Astrocyte of the cerebellum (primary cell): ENCODE data around the gene TDRD15.
"Not testable (repeated sequence)": the region's sequence is repeated elsewhere in the genome, so short reads cannot be mapped to it uniquely, and the experiment has no call there.

Experiments
- DNase-seq: peaks from one replicate; pipeline ENCODE4 v3.0.0-alpha.2; 2011; ENCODE audit warnings: low read depth
- H3K4me3 ChIP-seq: 2 replicates; pipeline ENCODE4 v1.5.1; 2011; ENCODE audit warnings: mild to moderate bottlenecking, low read depth, low read length, moderate library complexity
- in situ Hi-C: cut with HindIII; loops from 2 replicates; pipeline ENCODE4 v1.10.0; 2017; ENCODE audit warnings: low sequenced_read_pairs
- TF ChIP-seq, protein P1 (sequence below): IDR thresholded peaks from 2 replicates; pipeline ENCODE4 v1.5.1; 2012; ENCODE audit warnings: low read length, low read depth, moderate library complexity, mild to moderate bottlenecking; ENCODE audit errors: missing control alignments

The TDRD15 gene

GRCh38 chr2:21135585-21135984 lies 11.8 kb downstream of the TDRD15 start:
- in situ Hi-C loops: no loop called here
- DNase-seq: no peak
- TF ChIP-seq, protein P1, sequence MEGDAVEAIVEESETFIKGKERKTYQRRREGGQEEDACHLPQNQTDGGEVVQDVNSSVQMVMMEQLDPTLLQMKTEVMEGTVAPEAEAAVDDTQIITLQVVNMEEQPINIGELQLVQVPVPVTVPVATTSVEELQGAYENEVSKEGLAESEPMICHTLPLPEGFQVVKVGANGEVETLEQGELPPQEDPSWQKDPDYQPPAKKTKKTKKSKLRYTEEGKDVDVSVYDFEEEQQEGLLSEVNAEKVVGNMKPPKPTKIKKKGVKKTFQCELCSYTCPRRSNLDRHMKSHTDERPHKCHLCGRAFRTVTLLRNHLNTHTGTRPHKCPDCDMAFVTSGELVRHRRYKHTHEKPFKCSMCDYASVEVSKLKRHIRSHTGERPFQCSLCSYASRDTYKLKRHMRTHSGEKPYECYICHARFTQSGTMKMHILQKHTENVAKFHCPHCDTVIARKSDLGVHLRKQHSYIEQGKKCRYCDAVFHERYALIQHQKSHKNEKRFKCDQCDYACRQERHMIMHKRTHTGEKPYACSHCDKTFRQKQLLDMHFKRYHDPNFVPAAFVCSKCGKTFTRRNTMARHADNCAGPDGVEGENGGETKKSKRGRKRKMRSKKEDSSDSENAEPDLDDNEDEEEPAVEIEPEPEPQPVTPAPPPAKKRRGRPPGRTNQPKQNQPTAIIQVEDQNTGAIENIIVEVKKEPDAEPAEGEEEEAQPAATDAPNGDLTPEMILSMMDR: no peak

DNA sequence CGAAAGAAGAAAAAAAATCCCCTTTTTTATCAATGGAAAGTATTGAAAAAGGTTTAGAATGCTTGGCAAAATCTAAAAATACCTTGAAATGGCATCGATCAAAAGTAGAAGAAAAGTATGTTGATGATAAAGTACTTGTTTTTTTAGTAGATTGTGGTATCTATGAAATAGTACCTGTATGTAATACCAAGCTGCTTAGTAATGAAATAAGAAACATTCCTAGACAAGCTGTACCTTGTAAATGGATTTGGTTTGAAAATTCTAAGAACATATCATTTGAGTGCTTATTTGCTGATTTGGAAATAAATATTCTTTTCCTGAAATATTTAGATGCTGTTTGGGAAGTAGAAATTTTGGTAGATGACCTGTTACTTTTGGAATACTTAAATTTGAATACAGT lies 18.4 kb downstream of the TDRD15 start:
- no peak for DNase-seq
- TF ChIP-seq, protein P1: no peak
- H3K4me3 ChIP-seq: no peak overlapping the region
- in situ Hi-C loops: no loop called here

More at GRCh38 chr2:21135585-21135984, 11.8 kb downstream of the TDRD15 start:
- no peak overlapping the region for H3K4me3 ChIP-seq

GRCh38 chr2:21146638-21147037 lies 22.9 kb downstream of the TDRD15 start:
- in situ Hi-C loops: no loop called here
- DNase-seq: no peak

DNA sequence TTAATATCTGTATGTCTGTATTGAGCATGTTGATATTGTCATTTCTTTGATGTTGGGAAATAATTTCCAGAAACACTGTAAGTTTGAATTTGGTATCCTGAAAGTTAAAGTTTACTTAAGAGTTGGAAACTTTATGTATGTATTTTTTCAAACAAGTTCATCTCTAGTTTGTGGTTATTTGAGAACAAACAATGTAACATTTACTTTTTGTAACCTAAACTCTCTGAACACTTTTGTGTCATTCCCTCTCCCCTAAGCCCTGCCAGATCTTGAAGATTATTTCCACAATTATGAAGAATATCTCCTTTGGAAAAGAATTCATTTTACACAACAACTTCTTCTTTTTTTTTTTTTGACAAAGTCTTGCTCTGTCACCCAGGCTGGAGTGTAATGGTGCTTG lies 24.9 kb downstream of the TDRD15 start:
- H3K4me3 ChIP-seq: no peak overlapping the region
- no peak for DNase-seq
- TF ChIP-seq, protein P1: no peak
- in situ Hi-C loops: no loop called here

More at GRCh38 chr2:21146638-21147037, 22.9 kb downstream of the TDRD15 start:
- no peak overlapping the region for H3K4me3 ChIP-seq
- TF ChIP-seq, protein P1: no peak

GRCh38 chr2:21151234-21151633 lies 27.5 kb downstream of the TDRD15 start:
- in situ Hi-C loops, DNase-seq, H3K4me3 ChIP-seq: not testable (repeated sequence)

- DNase-seq: no peak
- H3K4me3 ChIP-seq: no peak overlapping the region
- TF ChIP-seq, protein P1: no peak
- in situ Hi-C loops: no loop called here
Measured at GRCh38 chr2:21155365-21156136, 31.8 kb downstream of the TDRD15 start.

- in situ Hi-C loops: no loop called here
- TF ChIP-seq, protein P1: no peak
- no peak overlapping the region for H3K4me3 ChIP-seq
- DNase-seq: no peak
Measured at GRCh38 chr2:21161122-21161521, 37.4 kb downstream of the TDRD15 start.
